Ovary (tissue), 10 donors: ENCODE data around the gene MPZL2. TPM values are rescaled to one million over a fixed set of nuclear protein-coding genes. Genes with fewer than 3 reads are reported as not detected.

Experiments
- DNase-seq, 5 donors: peaks; one replicate each; pipeline ENCODE4 v3.0.0-alpha.2; 2019 to 2020
- H3K27ac ChIP-seq, 2 donors: fragments of 200-600 bp; one replicate each; pipeline versions ENCODE4 v1.5.1 to v1.8.0; 2019 to 2022
- H3K27me3 ChIP-seq: fragments of 200-600 bp; one replicate; pipeline ENCODE4 v1.8.0; 2022
- H3K36me3 ChIP-seq: fragments of 200-600 bp; sonication (generic); one replicate; pipeline ENCODE4 v1.5.1; 2019
- H3K4me1 ChIP-seq: one replicate; pipeline ENCODE4 v1.8.1; 2013; ENCODE audit warnings: mild to moderate bottlenecking, moderate library complexity; ENCODE audit not compliant: insufficient read depth
- H3K4me3 ChIP-seq: fragments of 200-600 bp; sonication (generic); one replicate; pipeline ENCODE4 v1.5.1; 2017
- H3K9me3 ChIP-seq, 2 donors: fragments of 200-600 bp in 1 of 2; sonication (generic) in 1 of 2; one replicate each; pipeline versions ENCODE4 v1.5.1 to v1.8.1; 2013 to 2019; ENCODE audit warnings: mild to moderate bottlenecking in 1 of 2, moderate library complexity in 1 of 2
- EP300 ChIP-seq: sonication (generic); formaldehyde crosslinking; IDR thresholded peaks from one replicate; pipeline ENCODE4 v1.6.1; 2017; ENCODE audit warnings: antibody characterized with exemption
- POLR2A ChIP-seq: fragments of 450-650 bp; IDR thresholded peaks from one replicate; pipeline ENCODE4 v1.6.1; 2017; ENCODE audit warnings: antibody characterized with exemption, mild to moderate bottlenecking, moderate library complexity
- WGBS, 3 donors: extraction: QIAGEN DNeasy Blood & Tissue Kit in 1 of 3; methylation state at CpG; one replicate each; pipeline versions ENCODE4 v1.1.5 to v1.1.7; 2013 to 2017; 5-methylcytosine and 5-hydroxymethylcytosine counted together
- intact Hi-C, 4 donors: fragments of 100-400 bp; cut with DNase I; formaldehyde crosslinking; loops; one replicate each; pipeline versions ENCODE4 v1.11.0 to v1.15.1; 2022 to 2023
- long read RNA-seq, 3 donors: library from polyadenylated mRNA in 2 of 3; unstranded in 2 of 3; transcript quantifications; one replicate each; pipeline ENCODE4 v2.0.0 and lab custom pipeline, GENCODE V29; 2021 to 2026
- polyA plus RNA-seq, 2 donors: library from polyadenylated mRNA; stranded (reverse); fragments of 200-250 nt in 1 of 2; fragments of 350-450 nt in 1 of 2; fragmentation: Illumina TruSeq in 1 of 2; extraction: RNeasy Lipid Tissue Mini Kit (QIAGEN cat#74804) in 1 of 2; gene quantifications; one replicate each; pipeline ENCODE4 v1.2.3, GENCODE V29; 2013 to 2014
- total RNA-seq, 7 donors: library from RNA; depleted of rRNA in 2 of 7; stranded (reverse); fragments of >200 nt in 2 of 7; fragmentation: NEBNext Ultra II Directional in 3 of 7; extraction: Animal tissue kit (Norgen Biotek cat#: 25700) in 3 of 7; gene quantifications; one replicate each; pipeline versions ENCODE4 v1.1.0 to v1.2.4, GENCODE V29; 2016 to 2023
- TF ChIP-seq, protein P1 (sequence below), 3 donors: fragments of 450-650 bp in 2 of 3; fragments of 200-600 bp in 1 of 3; IDR thresholded peaks; one replicate each; pipeline versions ENCODE4 v1.5.1 to v1.8.0; 2016 to 2022; ENCODE audit warnings: antibody characterized with exemption in 3 of 3, mild to moderate bottlenecking in 1 of 3
- donor health status: DM: no; HTN: no; CAD: no; lungs with moderate emphysema.
- donor health status: DM: no; HTN: no; CAD: no.
- donor health status: Bipolar disorder and iron deficiency.
- donor health status: DM: yes; HTN: yes; CAD: no.
- donor health status: DM: no; HTN: no; CAD: no.
- donor health status: DM: yes; HTN: yes; CAD: no.

MPZL2 gene
- 10 to 100 TPM in 4 of 7 donors, 1 to 10 TPM in 3; 4.4 to 42.5 (median 13.2) TPM for total RNA-seq
- polyA plus RNA-seq = 1 to 10 TPM; 5.7 to 9.6 TPM
- long read RNA-seq, donor 1, transcript MPZL2-201 (6 exons, 2,620 nt) = major isoform, 5 of 7 reads
- long read RNA-seq, donor 1, partial matches to known transcripts = 1 of 7 reads
- long read RNA-seq, donor 1, other reads (novel, unspliced or antisense) = 1 of 7 reads
- long read RNA-seq, donor 2, partial matches to known transcripts = 0 of 1 reads
- long read RNA-seq, donor 2, other reads (novel, unspliced or antisense) = 0 of 1 reads
- long read RNA-seq, donor 3, transcript MPZL2-201 (6 exons, 2,620 nt) = major isoform, 11 of 13 reads
- long read RNA-seq, donor 3, partial matches to known transcripts = 0 of 13 reads
- long read RNA-seq, donor 3, other reads (novel, unspliced or antisense) = 2 of 13 reads

DNA sequence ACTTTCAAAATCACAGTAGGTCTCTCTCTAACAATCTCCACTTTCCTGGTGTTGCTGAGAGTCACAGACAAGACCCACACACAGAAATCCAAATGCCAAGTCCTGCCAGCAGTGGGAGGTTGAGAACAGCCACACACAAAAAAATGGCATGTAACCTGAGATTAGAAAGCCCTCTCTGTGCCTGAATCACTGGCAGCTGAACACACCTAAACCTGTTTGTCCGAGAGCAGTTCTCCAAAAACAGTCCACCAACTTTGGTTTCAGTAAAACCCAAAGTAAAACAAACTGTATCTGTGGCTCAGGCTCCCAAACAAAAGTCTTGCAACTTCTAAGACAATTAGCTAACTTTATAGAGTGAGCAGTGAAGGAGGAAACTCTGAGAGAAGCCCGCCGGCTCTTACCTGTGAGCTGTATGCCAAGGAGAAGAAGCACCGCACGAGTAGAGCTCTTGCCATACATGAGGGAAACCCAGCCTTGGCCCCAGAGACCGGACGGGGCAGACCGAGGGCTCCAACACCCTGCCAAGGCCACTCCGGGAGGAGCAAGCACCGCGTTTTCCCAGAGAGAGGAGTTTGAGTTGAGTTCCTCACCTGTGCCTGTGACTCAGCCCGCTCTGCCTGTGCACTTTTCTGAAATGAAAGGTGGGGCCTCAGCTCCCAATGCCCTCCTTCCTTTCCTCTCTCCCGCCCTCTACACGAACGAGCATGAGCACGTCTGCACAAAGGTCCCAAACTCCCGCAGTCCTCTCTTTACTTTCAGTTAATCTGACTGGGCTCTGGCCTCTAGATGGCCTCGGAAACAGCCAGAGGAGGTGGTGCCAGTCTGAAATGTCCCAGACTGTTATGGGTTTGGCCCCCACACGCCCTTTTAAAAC, at the start of gene MPZL2:
TSS of gene MPZL2 (minus strand) at position 603 of the 874 bp plus-strand sequence. CDS start at position 459, 144 bp downstream.
- intact Hi-C loops = no loop called here
- TF ChIP-seq EP300 = no peak
- no peak for TF ChIP-seq POLR2A
- TF ChIP-seq, protein P1, sequence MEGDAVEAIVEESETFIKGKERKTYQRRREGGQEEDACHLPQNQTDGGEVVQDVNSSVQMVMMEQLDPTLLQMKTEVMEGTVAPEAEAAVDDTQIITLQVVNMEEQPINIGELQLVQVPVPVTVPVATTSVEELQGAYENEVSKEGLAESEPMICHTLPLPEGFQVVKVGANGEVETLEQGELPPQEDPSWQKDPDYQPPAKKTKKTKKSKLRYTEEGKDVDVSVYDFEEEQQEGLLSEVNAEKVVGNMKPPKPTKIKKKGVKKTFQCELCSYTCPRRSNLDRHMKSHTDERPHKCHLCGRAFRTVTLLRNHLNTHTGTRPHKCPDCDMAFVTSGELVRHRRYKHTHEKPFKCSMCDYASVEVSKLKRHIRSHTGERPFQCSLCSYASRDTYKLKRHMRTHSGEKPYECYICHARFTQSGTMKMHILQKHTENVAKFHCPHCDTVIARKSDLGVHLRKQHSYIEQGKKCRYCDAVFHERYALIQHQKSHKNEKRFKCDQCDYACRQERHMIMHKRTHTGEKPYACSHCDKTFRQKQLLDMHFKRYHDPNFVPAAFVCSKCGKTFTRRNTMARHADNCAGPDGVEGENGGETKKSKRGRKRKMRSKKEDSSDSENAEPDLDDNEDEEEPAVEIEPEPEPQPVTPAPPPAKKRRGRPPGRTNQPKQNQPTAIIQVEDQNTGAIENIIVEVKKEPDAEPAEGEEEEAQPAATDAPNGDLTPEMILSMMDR (IDR thresholded peaks at IDR 0.05) = no peak
- Histone ChIP-seq H3K9me3 (no peaks in the 10 kb centered on the region), H3K27ac (no peak within 1 kb of the TSS), H3K4me1 (no peaks in the 10 kb centered on the region), H3K27me3 (no peaks in the 10 kb centered on the region), H3K4me3 (peak within 1 kb of the TSS; percentile 32), H3K36me3 (no peaks in the 10 kb centered on the region)
- DNase-seq = no peak
- 6 to 9% (median 6%) methylated on average over 19 of the region's 19 CpGs for WGBS, 3 donors

DNA sequence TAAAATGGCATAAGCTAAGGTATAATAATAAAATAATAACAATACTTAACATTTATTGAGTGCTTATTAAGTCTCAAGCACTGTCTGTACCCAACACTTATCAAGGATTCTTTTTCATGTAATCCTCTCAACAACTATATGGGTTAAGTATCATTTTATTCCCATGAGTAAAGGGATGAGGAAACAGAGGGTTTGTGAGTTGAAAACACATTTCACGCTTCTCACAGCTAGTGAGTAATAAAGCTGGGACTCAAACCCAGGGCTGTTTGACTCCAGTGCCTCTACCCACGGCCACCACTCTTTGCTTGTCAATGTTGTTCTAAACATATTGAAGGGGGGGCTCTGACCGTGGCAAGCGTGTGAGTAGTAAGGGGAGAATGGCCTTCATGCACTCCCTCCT, 49.1 kb upstream of the MPZL2 start:
- WGBS, 3 donors = 31 to 47% (median 34%) methylated on average over 4 of the region's 4 CpGs

DNA sequence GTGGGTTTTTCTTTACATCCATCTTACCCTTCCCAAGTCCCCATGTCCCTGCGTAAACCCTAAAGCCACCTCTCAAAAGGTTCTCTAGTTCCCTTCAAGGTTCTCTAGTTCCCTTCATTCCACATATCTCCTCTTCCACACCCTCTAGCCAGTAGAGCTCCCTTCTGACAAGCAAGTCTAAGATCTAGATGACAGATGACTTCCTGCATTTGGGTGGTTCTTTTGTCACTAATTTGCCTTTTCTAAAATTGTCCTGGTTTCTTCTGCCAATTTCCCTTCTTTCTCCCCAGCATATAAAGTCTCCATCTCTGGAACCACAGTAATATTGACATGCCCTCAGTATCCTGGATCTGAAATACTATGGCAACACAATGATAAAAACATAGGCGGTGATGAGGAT, 48.2 kb upstream of the MPZL2 start:
- TF ChIP-seq EP300 (no peak), POLR2A (no peak)
- TF ChIP-seq, protein P1 (IDR thresholded peaks at IDR 0.05) = no peak
- WGBS, 3 donors = 82 to 91% (median 84%) methylated on average over 2 of the region's 2 CpGs
- Histone ChIP-seq H3K9me3 (no peaks in the 10 kb centered on the region), H3K4me3 (no peak overlapping the region), H3K4me1 (no peaks in the 10 kb centered on the region), H3K27me3 (no peaks in the 10 kb centered on the region), H3K36me3 (no peaks in the 10 kb centered on the region), H3K27ac (no peak overlapping the region)
- intact Hi-C loops = no loop called here
- no peak for DNase-seq

More for the DNA sequence above, 49.1 kb upstream of the MPZL2 start:
- intact Hi-C loops = no loop called here
- TF ChIP-seq, protein P1 (IDR thresholded peaks at IDR 0.05) = no peak
- TF ChIP-seq POLR2A (no peak), EP300 (no peak)
- H3K9me3 ChIP-seq = no peaks in the 10 kb centered on the region
- no peaks in the 10 kb centered on the region for H3K27me3 ChIP-seq
- H3K27ac ChIP-seq = no peak overlapping the region
- no peak for DNase-seq
- H3K4me3 ChIP-seq = no peak overlapping the region
- H3K36me3 ChIP-seq = no peaks in the 10 kb centered on the region
- no peaks in the 10 kb centered on the region for H3K4me1 ChIP-seq

DNA sequence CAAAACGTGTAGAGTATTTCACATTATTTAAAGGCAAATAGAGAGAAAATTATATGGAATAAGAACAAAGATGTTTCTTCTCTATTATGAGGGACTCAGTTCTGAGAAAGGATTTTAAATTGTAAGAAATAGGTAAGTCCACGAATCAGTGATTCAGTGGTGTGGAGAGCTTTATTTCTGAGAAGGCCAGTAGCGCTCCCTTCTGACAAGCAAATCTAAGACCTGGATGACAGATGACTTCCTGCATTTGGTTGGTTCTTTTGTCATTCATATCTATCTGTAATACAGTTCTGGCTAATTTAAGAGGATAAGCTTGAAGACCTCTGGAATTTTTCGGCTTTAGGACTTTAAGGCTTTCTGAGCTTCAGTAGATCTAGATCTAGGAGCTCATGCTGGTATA, 47.4 kb upstream of the MPZL2 start:
- no peaks in the 10 kb centered on the region for H3K4me1 ChIP-seq
- 62 to 67% (median 64%) methylated on average over 4 of the region's 4 CpGs for WGBS, 3 donors
- no peak for DNase-seq
- no peaks in the 10 kb centered on the region for H3K27me3 ChIP-seq
- TF ChIP-seq EP300 (no peak), POLR2A (no peak)
- TF ChIP-seq, protein P1 (IDR thresholded peaks at IDR 0.05) = no peak
- no peaks in the 10 kb centered on the region for H3K36me3 ChIP-seq
- intact Hi-C loops = no loop called here
- no peak overlapping the region for H3K27ac ChIP-seq
- H3K9me3 ChIP-seq = no peaks in the 10 kb centered on the region
- no peak overlapping the region for H3K4me3 ChIP-seq
